Endothelial cell of umbilical vein (primary cell): Measurements from ENCODE around the gene HENMT1. TPM values are rescaled to one million over a fixed set of nuclear protein-coding genes. Genes with fewer than 3 reads are reported as not detected.

Experiments used
- BruUV-seq: library from RNA; stranded (reverse); fragments of 400-500 nt; replicated peaks from 2 replicates; lab custom pipeline; 2021; lab: Mats Ljungman, UMichigan
- CTCF ChIA-PET: fragments of 300-600, 350-600 bp; sonication (Branson Sonifier 250); formaldehyde crosslinking; loops from one replicate; lab custom pipeline; 2021; ENCODE audit warnings: antibody characterized with exemption, inconsistent platforms; lab: Charles Lee
- POLR2A ChIA-PET: fragments of 300-600, 350-600 bp; sonication (Branson Sonifier 250); formaldehyde crosslinking; loops from one replicate; lab custom pipeline; 2021; ENCODE audit warnings: antibody characterized with exemption, inconsistent platforms; lab: Charles Lee
- DNase-seq: peaks from one replicate; pipeline ENCODE4 v3.0.0-alpha.2; 2011; ENCODE audit warnings: low read depth, low spot score
- FAIRE-seq: peaks from 2 replicates; lab custom pipeline; 2011; peaks lifted over from hg19 to GRCh38; lab: Jason Lieb, UNC
- H2AFZ ChIP-seq: 2 replicates; pipeline ENCODE4 v1.6.0; 2012; ENCODE audit warnings: low read depth, low read length, control low read depth, inconsistent platforms
- H3K27ac ChIP-seq: 2 replicates; pipeline ENCODE4 v1.5.1; 2011; ENCODE audit warnings: low read depth, mild to moderate bottlenecking, control low read depth, low read length, moderate library complexity; ENCODE audit not compliant: insufficient read depth
- H3K27me3 ChIP-seq, 2 experiments: 2 replicates each; pipeline versions ENCODE4 v1.6.0 to v1.6.1; 2011; ENCODE audit warnings: low read length in 2 of 2, mixed read lengths in 1 of 2; ENCODE audit not compliant: control insufficient read depth in 2 of 2, insufficient read depth in 2 of 2
- H3K36me3 ChIP-seq, 2 experiments: 2 replicates in 1 of 2; 3 replicates in 1 of 2; pipeline ENCODE4 v1.5.1; 2011; ENCODE audit warnings: low read length in 2 of 2, mild to moderate bottlenecking in 1 of 2, moderate library complexity in 1 of 2; ENCODE audit not compliant: control insufficient read depth in 2 of 2, insufficient read depth in 2 of 2; ENCODE audit errors: extremely low read depth in 1 of 2
- H3K4me1 ChIP-seq: 3 replicates; pipeline ENCODE4 v1.5.1; 2011; ENCODE audit warnings: mild to moderate bottlenecking, low read length; ENCODE audit not compliant: control insufficient read depth, insufficient read depth; ENCODE audit errors: extremely low read depth
- H3K4me2 ChIP-seq: 2 replicates; pipeline ENCODE4 v1.6.1; 2011; ENCODE audit warnings: low read length, control low read depth, mixed read lengths; ENCODE audit not compliant: insufficient read depth
- H3K4me3 ChIP-seq, 3 experiments: fragments of 200-600 bp in 1 of 3; sonication (generic), shearing (Covaris generic) in 1 of 3; replicated peaks in 1 of 3; 2 replicates each; pipeline ENCODE4 v1.5.1; 2011 to 2016; ENCODE audit warnings: control low read depth in 3 of 3, low read length in 3 of 3, mild to moderate bottlenecking in 2 of 3, inconsistent platforms in 1 of 3, low read depth in 1 of 3, moderate library complexity in 1 of 3; ENCODE audit not compliant: insufficient read depth in 1 of 3
- H3K79me2 ChIP-seq: 2 replicates; pipeline ENCODE4 v1.6.0; 2012; ENCODE audit warnings: low read length, inconsistent platforms; ENCODE audit not compliant: control insufficient read depth, insufficient read depth
- H3K9ac ChIP-seq: replicated peaks from 2 replicates; pipeline ENCODE3; 2011; ENCODE audit warnings: low read length, control low read depth; ENCODE audit not compliant: insufficient read depth; ENCODE audit errors: extremely low read depth
- H3K9me1 ChIP-seq: replicated peaks from 3 replicates; pipeline ENCODE4 v1.6.0; 2011; ENCODE audit warnings: mild to moderate bottlenecking, low read length; ENCODE audit not compliant: control insufficient read depth, insufficient read depth; ENCODE audit errors: extremely low read depth
- H3K9me3 ChIP-seq: replicated peaks from 2 replicates; pipeline ENCODE4 v1.5.1; 2012; ENCODE audit warnings: low read length, inconsistent platforms; ENCODE audit not compliant: control insufficient read depth, insufficient read depth
- H4K20me1 ChIP-seq: replicated peaks from 2 replicates; pipeline ENCODE3; 2011; ENCODE audit warnings: mild to moderate bottlenecking, low read length; ENCODE audit not compliant: control insufficient read depth, insufficient read depth; ENCODE audit errors: extremely low read depth
- CTCF ChIP-seq, 2 donors: IDR thresholded peaks; 1 replicate in 1 of 2; 2 replicates in 1 of 2; pipeline ENCODE4 v1.5.1; 2011; ENCODE audit warnings: low read length in 2 of 2, mild to moderate bottlenecking in 2 of 2, moderate library complexity in 2 of 2, control low read depth in 1 of 2, inconsistent platforms in 1 of 2, low read depth in 1 of 2; ENCODE audit not compliant: insufficient read depth in 1 of 2; ENCODE audit errors: extremely low read depth in 1 of 2
- EZH2 ChIP-seq: IDR thresholded peaks from 2 replicates; pipeline ENCODE4 v1.6.1; 2012; ENCODE audit warnings: borderline replicate concordance, low read depth, mild to moderate bottlenecking, moderate library complexity, low read length, inconsistent platforms; ENCODE audit not compliant: severe bottlenecking
- FOS ChIP-seq: IDR thresholded peaks from 2 replicates; pipeline ENCODE4 v1.6.1; 2011; ENCODE audit warnings: mild to moderate bottlenecking, low read length, moderate library complexity, borderline replicate concordance; ENCODE audit not compliant: insufficient read depth
- GATA2 ChIP-seq: IDR thresholded peaks from 2 replicates; pipeline ENCODE4 v1.7.0; 2011; ENCODE audit warnings: low read depth, mild to moderate bottlenecking, moderate library complexity, mixed read lengths, low read length; ENCODE audit not compliant: insufficient read length, insufficient read depth
- JUN ChIP-seq: IDR thresholded peaks from 2 replicates; pipeline ENCODE4 v1.6.1; 2011; ENCODE audit warnings: borderline replicate concordance, low read depth; ENCODE audit not compliant: insufficient read length, insufficient read depth
- MAX ChIP-seq: IDR thresholded peaks from 2 replicates; pipeline ENCODE4 v1.6.1; 2011; ENCODE audit not compliant: insufficient read depth, insufficient read length
- MYC ChIP-seq: IDR thresholded peaks from one replicate; pipeline ENCODE4 v1.6.1; 2011; ENCODE audit warnings: mild to moderate bottlenecking, low read depth, low read length
- POLR2A ChIP-seq: IDR thresholded peaks from 2 replicates; pipeline ENCODE4 v1.6.1; 2012; ENCODE audit warnings: low read depth, mild to moderate bottlenecking, control low read depth, low read length
- POLR2AphosphoS5 ChIP-seq: IDR thresholded peaks from 2 replicates; pipeline ENCODE4 v1.6.1; 2012; ENCODE audit warnings: low read depth, mild to moderate bottlenecking, control low read depth, low read length, moderate library complexity; ENCODE audit not compliant: insufficient read depth
- dilution Hi-C: fragments of 300-500 bp; cut with MboI; formaldehyde crosslinking; loops from one replicate; pipeline ENCODE4 v1.15.0; 2019; ENCODE audit warnings: low sequenced_read_pairs; ENCODE audit not compliant: extremely low pct_ligation_motif_present
- intact Hi-C: fragments of 100-400 bp; cut with micrococcal nuclease; formaldehyde crosslinking; loops from one replicate; pipeline ENCODE4 v1.10.0; 2022
- polyA plus RNA-seq, 4 experiments: library from polyadenylated mRNA; depleted of rRNA in 3 of 4; stranded (reverse) in 3 of 4; unstranded in 1 of 4; fragments of >200 nt; gene quantifications; 2 replicates each; pipeline versions ENCODE4 v1.2.1 to v1.2.3, GENCODE V29; 2011 to 2012; ENCODE audit warnings: missing spikeins in 1 of 4
- total RNA-seq: library from RNA; stranded (reverse); gene quantifications from 2 replicates; pipeline ENCODE4 v1.2.3, GENCODE V29; 2021

HENMT1 gene
- total and polyA plus RNA-seq, 2 donors (not counting 3 experiments of a cell fraction or from before 2014, with no cell fraction given): 4.4 to 4.5 TPM

- no peaks in the 10 kb centered on the region for H3K9me3 ChIP-seq
- no peak overlapping the region for H3K4me3 ChIP-seq
- intact Hi-C loops: no loop called here
- H3K27ac ChIP-seq: no peak overlapping the region
- ChIA-PET CTCF (no interaction called here), POLR2A (no interaction called here)
- H3K4me1 ChIP-seq: peaks cover 7% of the 10 kb centered on the region
- TF ChIP-seq POLR2A: no peak
- TF ChIP-seq MYC: no peak
- no peak for TF ChIP-seq EZH2
- TF ChIP-seq CTCF (IDR thresholded peaks at IDR 0.05; ENCODE audit: extremely low read depth in 1 of 2, insufficient read depth in 1 of 2, low read depth in 1 of 2, low read length in 2 of 2): no peak
- TF ChIP-seq FOS: no peak
- TF ChIP-seq JUN: no peak
- TF ChIP-seq MAX: no peak
- no peak for TF ChIP-seq GATA2
- TF ChIP-seq POLR2AphosphoS5: no peak
- FAIRE-seq (no peak), DNase-seq (no peak)
- H3K9me1 ChIP-seq: no peaks in the 10 kb centered on the region
- H3K9ac ChIP-seq: no peak overlapping the region
- H2AFZ ChIP-seq: no peak overlapping the region
- no peaks in the 10 kb centered on the region for H4K20me1 ChIP-seq
- no TSS peak for BruUV-seq
- H3K36me3 ChIP-seq: no peaks in the 10 kb centered on the region
- no peaks in the 10 kb centered on the region for H3K27me3 ChIP-seq
- H3K4me2 ChIP-seq: no peak overlapping the region
- no peaks in the 10 kb centered on the region for H3K79me2 ChIP-seq
- dilution Hi-C loops: no loop called here
Measured at GRCh38 chr1:108664481-108664880, 3.6 kb upstream of the HENMT1 start.
